Muscle layer of duodenum (tissue), 2 donors: ENCODE data around the gene TSPEAR.
"Not testable (repeated sequence)": the region's sequence is repeated elsewhere in the genome, so short reads cannot be mapped to it uniquely, and the experiment has no call there.

Source experiments
- H3K27ac ChIP-seq: one replicate; pipeline ENCODE4 v1.7.0; 2013; ENCODE audit warnings: mild to moderate bottlenecking, low read length
- H3K27me3 ChIP-seq: one replicate; pipeline ENCODE4 v1.7.0; 2013; ENCODE audit warnings: low read depth, mild to moderate bottlenecking, control low read depth, low read length
- H3K36me3 ChIP-seq, 2 donors: one replicate each; pipeline ENCODE4 v1.7.0; 2013; ENCODE audit warnings: low read length in 2 of 2, control low read depth in 1 of 2, mild to moderate bottlenecking in 1 of 2; ENCODE audit not compliant: insufficient read depth in 2 of 2, control insufficient read depth in 1 of 2
- H3K4me1 ChIP-seq, 2 donors: one replicate each; pipeline ENCODE4 v1.7.0; 2013; ENCODE audit warnings: low read length in 2 of 2, mild to moderate bottlenecking in 2 of 2, control low read depth in 1 of 2, moderate library complexity in 1 of 2; ENCODE audit not compliant: insufficient read depth in 2 of 2, control insufficient read depth in 1 of 2
- H3K4me3 ChIP-seq, 2 donors: one replicate each; pipeline ENCODE4 v1.7.0; 2013; ENCODE audit warnings: low read length in 2 of 2, low read depth in 1 of 2, mild to moderate bottlenecking in 1 of 2
- H3K9me3 ChIP-seq, 2 donors: one replicate each; pipeline ENCODE4 v1.7.0; 2013; ENCODE audit warnings: low read length in 2 of 2, control low read depth in 1 of 2, mild to moderate bottlenecking in 1 of 2; ENCODE audit not compliant: control insufficient read depth in 1 of 2
- donor health status: healthy.

TSPEAR gene

GRCh38 chr21:44479556-44480199 is 231.7 kb downstream of the TSPEAR start:
- not testable (repeated sequence) for H3K9me3 ChIP-seq, H3K27me3 ChIP-seq, H3K4me3 ChIP-seq, H3K36me3 ChIP-seq, H3K27ac ChIP-seq
- H3K4me1 ChIP-seq, result peaks cover 0 to 12% of the 10 kb centered on the region in 2 donors

GRCh38 chr21:44478801-44479167 is 232.6 kb downstream of the TSPEAR start:
- Histone ChIP-seq H3K4me1 (peaks cover 0 to 12% of the 10 kb centered on the region in 2 donors), H3K4me3 (no peak overlapping the region), H3K27ac (no peak overlapping the region), H3K9me3 (no peaks in the 10 kb centered on the region), H3K27me3 (no peaks in the 10 kb centered on the region), H3K36me3 (no peaks in the 10 kb centered on the region)

GRCh38 chr21:44478124-44478800 is 233.1 kb downstream of the TSPEAR start:
- H3K4me3 ChIP-seq, result no peak overlapping the region

GRCh38 chr21:44477712-44478111 is 233.7 kb downstream of the TSPEAR start:
- Histone ChIP-seq H3K4me1 (peaks cover 0 to 12% of the 10 kb centered on the region in 2 donors), H3K27ac (no peak overlapping the region), H3K36me3 (no peaks in the 10 kb centered on the region), H3K9me3 (no peaks in the 10 kb centered on the region), H3K4me3 (no peak overlapping the region), H3K27me3 (no peaks in the 10 kb centered on the region)

More at GRCh38 chr21:44478124-44478800, 233.1 kb downstream of the TSPEAR start:
- Histone ChIP-seq H3K9me3 (no peaks in the 10 kb centered on the region), H3K27ac (no peak overlapping the region), H3K36me3 (no peaks in the 10 kb centered on the region), H3K4me1 (peaks cover 0 to 12% of the 10 kb centered on the region in 2 donors), H3K27me3 (no peaks in the 10 kb centered on the region)

GRCh38 chr21:44477131-44477530 is 234.2 kb downstream of the TSPEAR start:
- no peak overlapping the region for H3K4me3 ChIP-seq
- H3K27me3 ChIP-seq, result no peaks in the 10 kb centered on the region
- H3K9me3 ChIP-seq, result no peaks in the 10 kb centered on the region
- H3K27ac ChIP-seq, result no peak overlapping the region
- H3K36me3 ChIP-seq, result no peaks in the 10 kb centered on the region
- peaks cover 0 to 12% of the 10 kb centered on the region in 2 donors for H3K4me1 ChIP-seq

- no peak overlapping the region for H3K27ac ChIP-seq
Measured at GRCh38 chr21:44475266-44475845, 236.0 kb downstream of the TSPEAR start.

GRCh38 chr21:44473915-44474555 is 237.3 kb downstream of the TSPEAR start:
- Histone ChIP-seq H3K27ac (no peak overlapping the region), H3K4me1 (peaks cover 0 to 12% of the 10 kb centered on the region in 2 donors)

More at GRCh38 chr21:44475266-44475845, 236.0 kb downstream of the TSPEAR start:
- no peak overlapping the region for H3K4me3 ChIP-seq
- H3K27me3 ChIP-seq, result no peaks in the 10 kb centered on the region
- H3K4me1 ChIP-seq, result peaks cover 0 to 12% of the 10 kb centered on the region in 2 donors
- no peaks in the 10 kb centered on the region for H3K9me3 ChIP-seq
- H3K36me3 ChIP-seq, result no peaks in the 10 kb centered on the region

GRCh38 chr21:44471996-44472395 is 239.4 kb downstream of the TSPEAR start:
- no peak overlapping the region for H3K27ac ChIP-seq
- H3K4me3 ChIP-seq, result no peak overlapping the region
- H3K36me3 ChIP-seq, result no peaks in the 10 kb centered on the region
- H3K4me1 ChIP-seq, result no peaks in the 10 kb centered on the region
- no peaks in the 10 kb centered on the region for H3K9me3 ChIP-seq
- no peaks in the 10 kb centered on the region for H3K27me3 ChIP-seq

More at GRCh38 chr21:44473915-44474555, 237.3 kb downstream of the TSPEAR start:
- Histone ChIP-seq H3K9me3 (no peaks in the 10 kb centered on the region), H3K27me3 (no peaks in the 10 kb centered on the region), H3K36me3 (no peaks in the 10 kb centered on the region), H3K4me3 (no peak overlapping the region)

- Histone ChIP-seq H3K4me3 (no peak overlapping the region), H3K4me1 (no peaks in the 10 kb centered on the region), H3K9me3 (no peaks in the 10 kb centered on the region), H3K27me3 (no peaks in the 10 kb centered on the region), H3K27ac (no peak overlapping the region), H3K36me3 (no peaks in the 10 kb centered on the region)
Measured at GRCh38 chr21:44471341-44471740, 240.0 kb downstream of the TSPEAR start.

- no peak overlapping the region for H3K4me3 ChIP-seq
- H3K27ac ChIP-seq, result no peak overlapping the region
- no peaks in the 10 kb centered on the region for H3K27me3 ChIP-seq
- no peaks in the 10 kb centered on the region for H3K36me3 ChIP-seq
- no peaks in the 10 kb centered on the region for H3K4me1 ChIP-seq
- no peaks in the 10 kb centered on the region for H3K9me3 ChIP-seq
Measured at GRCh38 chr21:44467859-44468195, 243.5 kb downstream of the TSPEAR start.
